SK-N-MC (cell line): ENCODE measurements around the gene KRT25.

Experiments
- EZH2 ChIP-seq: fragments of 200-600 bp; sonication (generic); IDR thresholded peaks from one replicate; pipeline ENCODE4 v1.6.1; 2017; ENCODE audit warnings: antibody characterized with exemption
- POLR2AphosphoS5 ChIP-seq: IDR thresholded peaks from 2 replicates; pipeline ENCODE4 v1.6.1; 2012; ENCODE audit warnings: mild to moderate bottlenecking, low read depth, low read length, borderline replicate concordance

GRCh38 chr17:40801157-40801556, 46.0 kb upstream of the KRT25 start:
- TF ChIP-seq EZH2 (no peak), POLR2AphosphoS5 (no peak)
